ENCODE results near the gene STK24.

The STK24 gene

DNA sequence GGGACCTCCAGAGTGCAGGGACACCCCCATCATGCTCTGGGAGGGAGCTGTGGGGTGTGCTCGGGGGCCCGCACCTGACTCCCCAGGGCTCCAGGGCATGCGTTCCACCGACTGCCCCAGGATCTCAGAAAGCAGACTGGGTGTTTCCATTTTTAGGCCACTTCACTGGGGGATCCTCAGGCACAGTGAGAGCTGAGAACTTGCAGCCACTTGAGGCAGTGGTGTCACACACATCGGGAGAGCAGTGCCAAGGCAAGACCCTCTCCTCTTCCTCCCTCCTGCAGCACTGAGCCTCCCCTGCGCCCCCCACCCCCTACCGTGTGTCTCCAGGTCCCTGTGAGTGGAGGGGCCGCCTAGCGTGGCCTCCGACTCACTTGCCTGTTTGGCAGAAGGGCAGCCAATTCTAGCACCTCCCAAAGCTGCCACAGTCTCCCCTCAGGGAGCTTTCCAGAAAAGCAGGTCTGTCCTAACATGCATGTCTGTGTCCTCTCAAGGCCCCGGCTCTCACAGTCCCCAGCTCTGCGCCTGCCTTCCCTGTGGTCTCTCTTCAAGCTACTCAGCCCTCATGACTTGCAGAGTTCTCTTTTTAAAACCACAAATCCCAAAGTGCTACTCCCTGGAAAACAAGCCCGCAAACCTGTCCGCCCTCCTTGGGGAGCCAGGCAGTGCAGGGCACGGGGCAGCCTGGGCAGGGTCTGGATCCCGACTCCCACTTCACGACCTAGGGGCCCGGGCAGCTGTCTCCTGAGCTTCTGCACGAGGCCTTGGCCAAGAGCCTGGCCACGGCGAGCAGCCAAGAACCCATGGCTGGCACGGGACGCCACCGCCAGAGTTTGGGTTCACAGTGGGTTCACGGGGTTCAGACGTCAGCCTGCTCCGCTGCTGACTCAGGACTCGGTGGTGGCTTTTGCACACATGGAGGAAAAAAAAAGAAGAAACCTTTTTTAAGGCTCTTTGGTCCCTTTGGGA, 94.1 kb downstream of the STK24 start:
- Histone ChIP-seq H3K9me3 (ENCODE audit: control insufficient read depth, insufficient read depth, low read length) (no peaks in the 10 kb centered on the region), H3K4me3 (ENCODE audit: low read length) (no peak overlapping the region), H3K36me3 (ENCODE audit: control insufficient read depth, insufficient read depth, low read length) (no peaks in the 10 kb centered on the region), H3K27ac (ENCODE audit: low read length) (no peak overlapping the region), H3K27me3 (ENCODE audit: control insufficient read depth, insufficient read depth, low read length) (no peaks in the 10 kb centered on the region), H3K4me1 (ENCODE audit: control insufficient read depth, insufficient read depth, low read length) (peaks cover 20% of the 10 kb centered on the region)
- no CpG with 5 or more reads among the region's 28 CpGs for WGBS (ENCODE audit: insufficient coverage, insufficient read length)
- no peak for DNase-seq (ENCODE audit: low read depth, low spot score)

DNA sequence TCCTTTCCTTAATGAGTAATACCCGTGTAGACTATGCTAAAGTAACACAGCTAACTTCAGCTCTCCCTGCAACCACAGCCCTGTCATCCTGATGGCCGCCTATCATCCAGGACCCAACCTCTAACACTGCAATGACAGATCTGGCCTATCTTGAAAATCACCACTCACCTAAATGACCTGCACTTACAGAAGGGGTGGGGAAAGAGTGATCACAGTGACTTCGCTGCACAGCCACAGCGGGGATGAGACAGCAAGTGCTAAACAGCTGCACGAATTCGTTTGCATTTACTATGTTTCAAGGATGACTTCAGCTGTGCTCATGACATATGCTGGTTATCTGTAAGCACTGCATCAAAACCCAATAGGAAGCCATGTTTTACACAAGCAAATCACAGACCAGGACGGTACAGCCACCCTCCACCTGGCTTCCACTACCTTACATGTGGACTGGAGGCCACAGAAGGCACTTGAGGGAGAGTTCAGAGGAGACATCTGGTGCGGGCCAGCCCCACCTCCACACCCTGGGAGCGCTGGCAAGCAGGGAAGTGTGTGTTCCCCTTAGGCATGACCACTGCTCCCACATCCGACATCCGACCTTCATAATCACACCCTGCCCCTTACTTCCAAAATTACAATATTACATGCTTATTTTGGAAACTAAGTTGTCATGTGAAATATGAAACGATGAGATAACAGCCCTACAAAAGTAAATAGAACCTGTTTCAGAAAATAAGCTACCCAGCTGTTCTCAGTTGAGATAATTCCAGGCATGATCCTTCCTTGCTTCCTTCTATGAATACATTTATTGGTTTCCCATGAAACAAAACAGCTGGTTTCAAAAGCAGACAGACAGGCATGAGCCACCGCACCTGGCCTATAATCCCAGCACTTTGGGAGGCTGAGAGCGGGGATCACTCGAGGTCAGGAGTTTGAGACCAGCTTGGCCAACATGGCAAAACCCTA, 95.7 kb downstream of the STK24 start:
- Histone ChIP-seq H3K4me3 (ENCODE audit: low read length) (no peak overlapping the region), H3K4me1 (ENCODE audit: control insufficient read depth, insufficient read depth, low read length) (peaks cover 24% of the 10 kb centered on the region), H3K27ac (ENCODE audit: low read length) (no peak overlapping the region), H3K36me3 (ENCODE audit: control insufficient read depth, insufficient read depth, low read length) (no peaks in the 10 kb centered on the region), H3K27me3 (ENCODE audit: control insufficient read depth, insufficient read depth, low read length) (no peaks in the 10 kb centered on the region), H3K9me3 (ENCODE audit: control insufficient read depth, insufficient read depth, low read length) (no peaks in the 10 kb centered on the region)
- WGBS (ENCODE audit: insufficient coverage, insufficient read length) = 100% methylated on average over 2 of the region's 15 CpGs
- no peak for DNase-seq (ENCODE audit: low read depth, low spot score)

DNA sequence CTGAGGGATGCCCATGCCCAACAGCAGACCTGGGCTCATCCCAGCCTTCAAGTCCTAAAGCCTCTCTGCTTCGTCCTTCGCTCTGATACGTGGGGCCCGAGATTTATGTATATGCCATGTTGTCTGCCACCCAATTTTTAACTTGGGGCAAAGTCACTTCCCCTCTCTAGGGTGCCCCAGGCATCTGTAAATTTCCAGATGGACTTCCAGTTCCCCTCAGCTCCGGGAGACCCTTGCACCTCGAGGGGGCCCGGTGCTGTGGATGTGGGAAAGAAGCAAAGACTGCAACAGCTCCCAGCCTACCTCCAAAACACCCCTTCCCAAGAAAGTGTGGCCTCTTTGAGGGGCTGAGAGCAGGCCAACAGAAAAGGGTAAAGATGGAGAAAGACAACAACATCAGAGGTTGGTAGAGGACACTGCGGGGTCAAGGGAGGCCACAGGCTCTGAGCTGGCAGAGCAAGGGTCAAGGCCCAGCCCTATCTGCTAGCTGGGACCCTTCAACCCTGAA, 97.4 kb downstream of the STK24 start:
- Histone ChIP-seq H3K36me3 (ENCODE audit: control insufficient read depth, insufficient read depth, low read length) (0 out of 2 replicates have a peak, but pooled peaks cover 3% of the 10 kb centered on the region), H3K9me3 (ENCODE audit: control insufficient read depth, insufficient read depth, low read length) (no peaks in the 10 kb centered on the region), H3K27ac (ENCODE audit: low read length) (no peak overlapping the region), H3K27me3 (ENCODE audit: control insufficient read depth, insufficient read depth, low read length) (no peaks in the 10 kb centered on the region), H3K4me1 (ENCODE audit: control insufficient read depth, insufficient read depth, low read length) (peaks cover 17% of the 10 kb centered on the region), H3K4me3 (ENCODE audit: low read length) (no peak overlapping the region)
- WGBS (ENCODE audit: insufficient coverage, insufficient read length) = no CpG with 5 or more reads among the region's 8 CpGs
- DNase-seq (ENCODE audit: low read depth, low spot score) = no peak

DNA sequence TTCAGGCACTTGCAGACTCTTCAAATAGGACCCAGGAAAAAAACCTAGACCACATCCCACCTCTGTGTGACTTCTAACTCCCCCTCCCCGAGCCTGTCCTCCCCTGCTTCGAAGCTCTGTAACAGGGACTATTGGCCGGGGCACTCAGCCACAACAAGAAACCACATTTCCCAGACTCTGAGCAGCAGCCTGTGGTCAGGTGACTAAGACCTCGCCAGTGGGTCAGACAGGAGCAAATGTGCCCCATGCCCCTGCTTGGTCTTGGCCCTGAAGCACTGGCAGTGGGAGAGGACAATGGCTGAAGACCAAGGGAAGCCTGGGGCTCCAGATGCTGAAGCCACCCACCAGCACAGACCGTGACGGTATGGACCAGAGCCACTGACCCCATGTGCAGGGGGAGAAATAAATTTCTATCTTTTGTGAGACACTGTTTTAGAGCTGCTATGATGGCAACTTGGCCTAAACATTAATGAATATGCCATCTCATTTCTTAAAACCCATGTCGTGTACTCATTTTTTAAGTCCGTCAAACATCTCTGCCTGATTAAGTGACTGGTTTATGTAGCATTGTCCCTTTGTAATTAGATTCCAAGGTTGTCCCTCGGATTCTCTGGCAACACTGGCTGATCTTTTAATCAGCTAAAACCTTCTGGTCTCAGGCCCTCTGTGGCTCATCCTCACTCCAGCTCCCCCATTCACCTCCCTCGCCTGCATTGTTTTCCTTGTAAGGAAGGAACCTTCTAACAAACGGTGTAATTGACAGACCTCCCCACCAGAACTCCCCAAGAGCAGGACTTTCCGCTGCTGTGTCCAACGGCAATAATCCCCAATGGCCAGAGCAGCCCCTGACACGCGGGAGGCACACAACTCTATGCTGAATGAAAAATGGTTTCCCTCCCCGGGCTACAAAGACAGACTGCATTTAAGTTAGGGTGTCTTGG, 98.4 kb downstream of the STK24 start:
- H3K4me1 ChIP-seq (ENCODE audit: control insufficient read depth, insufficient read depth, low read length) = peaks cover 12% of the 10 kb centered on the region
- no CpG with 5 or more reads among the region's 16 CpGs for WGBS (ENCODE audit: insufficient coverage, insufficient read length)
- H3K36me3 ChIP-seq (ENCODE audit: control insufficient read depth, insufficient read depth, low read length) = peaks cover 5% of the 10 kb centered on the region; the same call in 1 of the 2 replicates
- DNase-seq (ENCODE audit: low read depth, low spot score) = no peak
- no peaks in the 10 kb centered on the region for H3K9me3 ChIP-seq (ENCODE audit: control insufficient read depth, insufficient read depth, low read length)
- H3K27ac ChIP-seq (ENCODE audit: low read length) = no peak overlapping the region
- H3K4me3 ChIP-seq (ENCODE audit: low read length) = no peak overlapping the region
- no peaks in the 10 kb centered on the region for H3K27me3 ChIP-seq (ENCODE audit: control insufficient read depth, insufficient read depth, low read length)

DNA sequence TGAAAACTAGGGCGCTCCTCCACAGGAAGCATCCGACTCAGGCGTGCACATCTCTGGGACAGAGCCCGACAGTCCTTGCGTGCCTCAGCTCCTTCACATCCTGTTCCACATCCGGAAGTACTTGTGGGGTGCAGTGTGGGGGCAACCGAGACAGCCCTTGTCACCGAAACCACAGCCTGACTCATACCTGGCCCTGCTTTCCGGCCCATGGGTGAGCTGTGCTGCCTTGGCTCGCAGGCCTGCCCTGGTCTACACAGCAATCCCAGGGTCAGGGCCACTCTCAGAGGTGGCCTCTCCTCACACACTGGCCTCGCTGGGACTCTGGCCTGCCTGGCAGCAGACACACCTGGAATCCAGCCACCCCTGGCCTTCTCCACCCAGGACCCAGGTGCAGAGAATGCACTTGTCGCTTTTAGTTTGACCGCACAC, 100.4 kb downstream of the STK24 start:
- H3K36me3 ChIP-seq (ENCODE audit: control insufficient read depth, insufficient read depth, low read length) = peaks cover 14% of the 10 kb centered on the region
- no peak overlapping the region for H3K4me3 ChIP-seq (ENCODE audit: low read length)
- no CpG with 5 or more reads among the region's 13 CpGs for WGBS (ENCODE audit: insufficient coverage, insufficient read length)
- H3K27ac ChIP-seq (ENCODE audit: low read length) = no peak overlapping the region
- DNase-seq (ENCODE audit: low read depth, low spot score) = no peak
- no peaks in the 10 kb centered on the region for H3K27me3 ChIP-seq (ENCODE audit: control insufficient read depth, insufficient read depth, low read length)
- H3K4me1 ChIP-seq (ENCODE audit: control insufficient read depth, insufficient read depth, low read length) = peaks cover 9% of the 10 kb centered on the region
- no peaks in the 10 kb centered on the region for H3K9me3 ChIP-seq (ENCODE audit: control insufficient read depth, insufficient read depth, low read length)

DNA sequence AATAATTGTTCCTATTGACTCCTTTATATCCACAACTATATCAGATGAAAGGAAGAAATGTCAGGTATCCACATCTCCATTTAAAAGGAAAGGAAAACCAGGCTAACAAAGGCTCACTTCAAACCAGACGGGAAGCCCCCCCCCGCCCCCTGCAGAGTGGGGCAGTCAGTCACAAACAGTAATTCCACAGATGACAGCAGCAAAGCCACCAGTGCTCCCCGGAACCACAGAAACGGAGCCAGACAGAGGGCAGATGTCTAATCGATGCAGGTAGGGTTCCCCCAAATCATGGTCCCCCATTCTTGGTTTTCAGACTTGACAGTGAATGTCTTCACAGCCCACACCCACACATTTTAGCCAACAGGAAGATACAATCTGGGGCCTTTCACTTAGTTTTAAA, 100.8 kb downstream of the STK24 start:
- H3K27ac ChIP-seq (ENCODE audit: low read length) = no peak overlapping the region
- no peaks in the 10 kb centered on the region for H3K9me3 ChIP-seq (ENCODE audit: control insufficient read depth, insufficient read depth, low read length)
- peaks cover 15% of the 10 kb centered on the region for H3K36me3 ChIP-seq (ENCODE audit: control insufficient read depth, insufficient read depth, low read length)
- no peak for DNase-seq (ENCODE audit: low read depth, low spot score)
- WGBS (ENCODE audit: insufficient coverage, insufficient read length) = no CpG with 5 or more reads among the region's 5 CpGs
- no peaks in the 10 kb centered on the region for H3K27me3 ChIP-seq (ENCODE audit: control insufficient read depth, insufficient read depth, low read length)
- H3K4me1 ChIP-seq (ENCODE audit: control insufficient read depth, insufficient read depth, low read length) = peaks cover 9% of the 10 kb centered on the region
- no peak overlapping the region for H3K4me3 ChIP-seq (ENCODE audit: low read length)

DNA sequence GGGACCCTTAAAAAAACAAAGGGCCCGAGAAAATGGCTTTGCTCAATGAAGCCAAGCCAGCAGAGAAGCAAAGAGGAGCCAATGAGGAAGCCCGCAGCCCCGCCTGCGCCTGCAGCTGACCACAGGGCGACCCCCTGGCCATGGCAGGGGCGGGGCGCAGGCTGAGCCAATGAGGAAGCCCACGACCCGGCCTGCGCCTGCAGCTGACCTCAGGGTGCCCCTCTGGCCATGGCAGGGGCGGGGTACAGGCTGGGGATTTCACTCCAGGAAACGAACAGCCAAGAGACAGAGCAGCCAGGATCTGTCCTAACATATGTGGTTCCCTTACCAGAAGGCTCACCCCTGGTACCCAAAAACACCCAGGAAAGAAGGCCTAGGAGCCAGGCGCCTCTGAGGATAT, 101.4 kb downstream of the STK24 start:
- Histone ChIP-seq H3K36me3 (ENCODE audit: control insufficient read depth, insufficient read depth, low read length) (peaks cover 15% of the 10 kb centered on the region), H3K27ac (ENCODE audit: low read length) (no peak overlapping the region), H3K4me1 (ENCODE audit: control insufficient read depth, insufficient read depth, low read length) (peaks cover 9% of the 10 kb centered on the region), H3K4me3 (ENCODE audit: low read length) (no peak overlapping the region), H3K27me3 (ENCODE audit: control insufficient read depth, insufficient read depth, low read length) (no peaks in the 10 kb centered on the region), H3K9me3 (ENCODE audit: control insufficient read depth, insufficient read depth, low read length) (no peaks in the 10 kb centered on the region)
- WGBS (ENCODE audit: insufficient coverage, insufficient read length) = no CpG with 5 or more reads among the region's 13 CpGs
- DNase-seq (ENCODE audit: low read depth, low spot score) = peak; percentile 55

DNA sequence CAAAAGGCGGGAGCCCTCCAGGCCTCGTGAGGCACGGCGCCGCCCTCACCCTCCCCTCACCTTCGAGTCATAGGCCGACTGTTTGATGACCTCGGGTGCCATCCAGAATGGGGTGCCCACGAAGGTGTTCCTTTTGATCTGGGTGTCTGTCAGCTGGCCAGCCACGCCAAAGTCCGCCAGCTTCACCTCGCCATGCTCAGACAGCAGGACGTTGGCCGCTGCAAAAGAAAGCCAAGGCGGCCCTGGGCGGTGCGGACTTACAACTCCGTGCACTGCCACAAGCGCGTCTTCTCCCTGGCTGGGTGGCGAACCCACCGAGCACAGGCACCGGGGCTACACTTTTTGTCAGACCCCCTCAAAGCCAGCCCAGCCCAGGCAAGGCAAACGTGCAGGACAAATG, 102.1 kb downstream of the STK24 start:
- H3K36me3 ChIP-seq (ENCODE audit: control insufficient read depth, insufficient read depth, low read length) = peaks cover 15% of the 10 kb centered on the region
- no peak for DNase-seq (ENCODE audit: low read depth, low spot score)
- no peak overlapping the region for H3K27ac ChIP-seq (ENCODE audit: low read length)
- peaks cover 9% of the 10 kb centered on the region for H3K4me1 ChIP-seq (ENCODE audit: control insufficient read depth, insufficient read depth, low read length)
- no CpG with 5 or more reads among the region's 24 CpGs for WGBS (ENCODE audit: insufficient coverage, insufficient read length)
- H3K4me3 ChIP-seq (ENCODE audit: low read length) = no peak overlapping the region
- no peaks in the 10 kb centered on the region for H3K27me3 ChIP-seq (ENCODE audit: control insufficient read depth, insufficient read depth, low read length)
- H3K9me3 ChIP-seq (ENCODE audit: control insufficient read depth, insufficient read depth, low read length) = no peaks in the 10 kb centered on the region

DNA sequence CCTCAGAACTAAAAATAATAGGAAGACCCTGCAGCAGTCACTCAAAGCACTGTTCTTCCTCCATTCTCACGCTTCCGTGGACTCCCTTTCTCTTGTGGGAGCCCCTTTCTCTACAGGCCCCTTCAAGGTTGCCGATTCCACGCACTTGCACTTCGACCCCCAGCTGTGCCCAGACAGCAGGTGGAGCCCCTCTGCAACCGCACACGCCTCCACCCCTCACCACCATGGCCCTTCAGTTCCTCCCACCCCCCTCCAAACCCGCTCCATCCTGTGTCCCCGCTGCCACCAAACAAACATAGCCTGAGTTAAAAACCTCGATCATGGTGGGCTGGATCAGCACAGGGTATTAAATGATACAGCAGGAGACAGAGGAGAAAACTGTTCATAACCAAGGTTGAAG, 102.6 kb downstream of the STK24 start:
- H3K27ac ChIP-seq (ENCODE audit: low read length) = no peak overlapping the region
- H3K4me3 ChIP-seq (ENCODE audit: low read length) = no peak overlapping the region
- peaks cover 15% of the 10 kb centered on the region for H3K36me3 ChIP-seq (ENCODE audit: control insufficient read depth, insufficient read depth, low read length)
- peaks cover 9% of the 10 kb centered on the region for H3K4me1 ChIP-seq (ENCODE audit: control insufficient read depth, insufficient read depth, low read length)
- no peaks in the 10 kb centered on the region for H3K9me3 ChIP-seq (ENCODE audit: control insufficient read depth, insufficient read depth, low read length)
- no peak for DNase-seq (ENCODE audit: low read depth, low spot score)
- no peaks in the 10 kb centered on the region for H3K27me3 ChIP-seq (ENCODE audit: control insufficient read depth, insufficient read depth, low read length)
- WGBS (ENCODE audit: insufficient coverage, insufficient read length) = no CpG with 5 or more reads among the region's 10 CpGs

Measured in iPS DF 6.9 (cell line).